Tibial nerve (tissue), 4 donors: ENCODE data around the gene L3MBTL3. TPM values are rescaled to one million over a fixed set of nuclear protein-coding genes. Genes with fewer than 3 reads are reported as not detected.
A peak's percentile ranks its signal among the peaks of the same experiment; 100 is the strongest.

Experiments used
- DNase-seq, 2 donors: peaks; one replicate each; pipeline ENCODE4 v3.0.0-alpha.2; 2019; ENCODE audit warnings: low spot score in 2 of 2
- H3K27ac ChIP-seq, 4 donors: fragments of 200-600 bp; sonication (generic) in 3 of 4; one replicate each; pipeline ENCODE4 v1.5.1; 2017 to 2019; ENCODE audit warnings: mild to moderate bottlenecking in 1 of 4
- H3K27me3 ChIP-seq, 2 donors: fragments of 200-600 bp; sonication (generic) in 1 of 2; one replicate each; pipeline versions ENCODE4 v1.5.1 to v1.6.0; 2017 to 2019
- H3K36me3 ChIP-seq, 3 donors: fragments of 200-600 bp; sonication (generic); one replicate each; pipeline ENCODE4 v1.5.1; 2018 to 2019
- H3K4me1 ChIP-seq, 4 donors: fragments of 200-600 bp; sonication (generic) in 3 of 4; one replicate each; pipeline ENCODE4 v1.5.1; 2017 to 2019
- H3K4me3 ChIP-seq, 4 donors: fragments of 200-600 bp; sonication (generic) in 3 of 4; one replicate each; pipeline ENCODE4 v1.5.1; 2017 to 2019; ENCODE audit warnings: mild to moderate bottlenecking in 1 of 4, moderate library complexity in 1 of 4
- H3K9me3 ChIP-seq, 4 donors: fragments of 200-600 bp; sonication (generic) in 3 of 4; one replicate each; pipeline ENCODE4 v1.5.1; 2017 to 2019
- CTCF ChIP-seq, 5 experiments: fragments of 200-600 bp in 3 of 5; fragments of 450-650 bp in 2 of 5; sonication (generic) in 3 of 5; IDR thresholded peaks; one replicate each; pipeline ENCODE4 v1.5.1; 2016 to 2019; ENCODE audit warnings: antibody characterized with exemption in 5 of 5, mild to moderate bottlenecking in 3 of 5, moderate library complexity in 2 of 5
- EP300 ChIP-seq, 2 donors: sonication (generic); formaldehyde crosslinking; IDR thresholded peaks; one replicate each; pipeline ENCODE4 v1.6.1; 2017; ENCODE audit warnings: antibody characterized with exemption in 2 of 2, mild to moderate bottlenecking in 1 of 2
- POLR2A ChIP-seq, 2 donors: fragments of 450-650 bp; IDR thresholded peaks; one replicate each; pipeline ENCODE4 v1.6.1; 2017; ENCODE audit warnings: antibody characterized with exemption in 2 of 2, mild to moderate bottlenecking in 2 of 2, moderate library complexity in 2 of 2
- WGBS, 2 donors: methylation state at CpG; one replicate each; pipeline ENCODE4 v1.1.5; 2018; 5-methylcytosine and 5-hydroxymethylcytosine counted together
- total RNA-seq, 4 donors: library from RNA; depleted of rRNA; stranded (reverse); fragments of >200 nt; gene quantifications; one replicate each; pipeline ENCODE4 v1.1.0, GENCODE V29; 2016

Gene L3MBTL3
- total RNA-seq, 4 donors from 2014 or later: 12.3 to 17.3 (median 14.4) TPM

- peak overlapping the region; percentile 66 to 96 (median 84) for H3K4me3 ChIP-seq
- peak overlapping the region; percentile 58 to 92 (median 78) for H3K27ac ChIP-seq
- peak in 1 of 2 donors; percentile 6 for DNase-seq
- TF ChIP-seq EP300 (IDR thresholded peaks at IDR 0.05) (no peak), POLR2A (IDR thresholded peaks at IDR 0.05) (no peak), CTCF (IDR thresholded peaks at IDR 0.05) (no peak)
- H3K27me3 ChIP-seq: no peaks in the 10 kb centered on the region
- no peaks in the 10 kb centered on the region for H3K36me3 ChIP-seq
- 0 to 2% methylated on average over 30 to 36 of the region's 54 CpGs for WGBS, 2 donors
- no peaks in the 10 kb centered on the region for H3K9me3 ChIP-seq
- H3K4me1 ChIP-seq: peaks cover 0 to 12% (median 0%) of the 10 kb centered on the region in 4 donors
Measured at GRCh38 chr6:130018744-130019325, 454 bp downstream of the L3MBTL3 start.

GRCh38 chr6:130019326-130020072, 1.1 kb downstream of the L3MBTL3 start:
- TF ChIP-seq CTCF (IDR thresholded peaks at IDR 0.05): no peak
- TF ChIP-seq POLR2A (IDR thresholded peaks at IDR 0.05): no peak
- no peak for TF ChIP-seq EP300 (IDR thresholded peaks at IDR 0.05)
- Histone ChIP-seq H3K27me3 (no peaks in the 10 kb centered on the region), H3K4me3 (peak overlapping the region; percentile 66 to 96 (median 84)), H3K4me1 (peaks cover 0 to 12% (median 0%) of the 10 kb centered on the region in 4 donors), H3K9me3 (no peaks in the 10 kb centered on the region), H3K27ac (peak overlapping the region; percentile 85 to 93 (median 92)), H3K36me3 (no peaks in the 10 kb centered on the region)
- DNase-seq: peak in 1 of 2 donors; percentile 24
- 1 to 2% methylated on average over 36 to 79 of the region's 116 CpGs for WGBS, 2 donors

DNA sequence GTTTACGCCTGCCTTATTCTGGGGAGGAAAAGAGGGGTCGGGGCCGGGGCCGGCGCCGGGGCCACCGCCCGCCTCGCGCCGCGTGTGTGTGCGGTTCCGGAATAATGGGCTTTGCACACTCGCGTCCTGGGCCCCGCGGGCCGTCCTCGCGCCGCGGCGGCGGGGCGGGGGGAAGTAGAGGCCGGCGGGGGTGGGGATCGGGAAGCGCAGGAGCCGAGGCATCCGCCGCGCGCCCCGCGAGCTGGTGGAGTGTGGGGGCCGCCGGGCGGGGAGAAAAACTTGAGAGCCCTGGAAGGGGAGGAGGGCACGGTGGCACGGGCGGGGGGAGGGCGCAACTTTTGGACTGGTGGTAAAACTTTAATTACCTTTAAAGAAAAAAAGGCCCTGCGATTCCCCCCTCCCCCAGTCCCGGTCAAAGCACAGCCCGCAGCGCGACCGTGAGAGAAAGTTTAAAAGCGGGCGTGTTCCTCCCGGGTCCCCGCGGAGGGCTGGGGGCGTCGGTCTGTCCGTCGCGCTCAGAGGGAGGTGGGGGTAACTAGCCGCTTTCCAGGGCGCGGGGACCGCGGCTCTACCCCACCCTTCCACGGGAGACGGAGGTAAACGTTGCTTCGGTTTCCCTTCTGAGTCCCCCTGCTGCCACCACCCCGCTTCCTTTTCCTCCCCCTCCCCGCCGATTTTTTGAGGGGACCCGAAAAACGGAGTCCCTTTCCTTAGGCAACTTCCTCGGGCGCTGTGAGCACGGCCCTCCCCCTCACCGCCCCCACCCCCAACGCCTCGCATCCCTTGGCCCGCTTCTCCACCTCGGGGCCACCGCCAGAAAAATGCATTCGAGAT, 1.9 kb downstream of the L3MBTL3 start:
- Histone ChIP-seq H3K27me3 (no peaks in the 10 kb centered on the region), H3K4me1 (peaks cover 0 to 12% (median 0%) of the 10 kb centered on the region in 4 donors), H3K36me3 (no peaks in the 10 kb centered on the region), H3K27ac (peak overlapping the region; percentile 85 to 93 (median 92)), H3K4me3 (peak overlapping the region; percentile 66 to 96 (median 80)), H3K9me3 (no peaks in the 10 kb centered on the region)
- WGBS, 2 donors: 0% methylated on average over 50 to 70 of the region's 84 CpGs
- peak; percentile 13 to 27 for DNase-seq
- TF ChIP-seq EP300 (IDR thresholded peaks at IDR 0.05) (no peak), CTCF (IDR thresholded peaks at IDR 0.05) (no peak), POLR2A (IDR thresholded peaks at IDR 0.05) (no peak)

- Histone ChIP-seq H3K36me3 (peaks cover 0 to 4% (median 0%) of the 10 kb centered on the region in 3 donors), H3K4me3 (peak overlapping the region; percentile 66 to 96 (median 80)), H3K27me3 (no peaks in the 10 kb centered on the region), H3K9me3 (no peaks in the 10 kb centered on the region), H3K27ac (peak overlapping the region; percentile 85 to 93 (median 92)), H3K4me1 (peaks cover 0 to 12% (median 0%) of the 10 kb centered on the region in 4 donors)
- TF ChIP-seq POLR2A (IDR thresholded peaks at IDR 0.05): no peak
- TF ChIP-seq EP300 (IDR thresholded peaks at IDR 0.05): peak in 1 of 2 donors; percentile 77
- TF ChIP-seq CTCF (IDR thresholded peaks at IDR 0.05): peak; percentile 71 to 83 (median 74)
- 7 to 8% methylated on average over 29 of the region's 29 CpGs for WGBS, 2 donors
- DNase-seq: peak; percentile 68 to 91
Measured at GRCh38 chr6:130020907-130021629, 2.7 kb downstream of the L3MBTL3 start.
